ELR (cell line): ENCODE measurements around the gene WDPCP.
"Not testable (repeated sequence)": the region's sequence is repeated elsewhere in the genome, so short reads cannot be mapped to it uniquely, and the experiment has no call there.

ENCODE experiments used
- DNase-seq: peaks from one replicate; pipeline ENCODE4 v3.0.0-alpha.2; 2015; ENCODE audit warnings: low read depth

WDPCP gene

DNA sequence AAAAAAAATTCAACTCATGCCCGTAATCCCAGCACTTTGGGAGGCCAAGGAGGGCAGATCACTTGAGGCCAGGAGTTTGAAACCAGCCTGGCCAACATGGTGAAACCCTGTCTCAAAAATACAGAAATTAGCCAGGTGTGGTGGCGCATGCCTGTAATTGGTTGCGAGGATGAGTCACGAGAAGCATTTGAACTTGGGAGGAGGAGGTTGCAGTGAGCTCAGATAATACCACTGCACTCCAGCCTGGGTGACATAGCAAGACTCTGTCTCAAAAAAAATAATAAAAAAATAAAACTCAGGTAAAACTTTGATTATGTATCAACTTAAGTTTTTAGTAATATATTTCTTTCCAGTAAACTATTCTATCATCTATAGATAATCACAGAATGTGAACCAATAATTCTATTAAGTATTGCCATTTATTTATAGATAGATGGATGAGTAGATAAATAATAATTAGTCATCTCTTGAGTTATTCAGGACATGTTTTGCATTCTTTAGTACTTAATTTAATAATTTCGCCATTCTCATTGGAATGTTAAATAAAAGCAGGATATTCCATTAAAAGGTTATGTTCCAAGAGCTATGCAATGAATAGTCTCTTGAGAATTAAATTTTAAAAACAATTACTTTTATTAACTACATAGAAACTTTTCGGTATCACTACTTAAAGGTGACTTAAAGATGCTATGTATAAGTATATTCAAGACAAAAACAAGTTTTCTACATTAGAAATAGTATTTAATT lies 48.7 kb downstream of the WDPCP start:
- no peak for DNase-seq

DNA sequence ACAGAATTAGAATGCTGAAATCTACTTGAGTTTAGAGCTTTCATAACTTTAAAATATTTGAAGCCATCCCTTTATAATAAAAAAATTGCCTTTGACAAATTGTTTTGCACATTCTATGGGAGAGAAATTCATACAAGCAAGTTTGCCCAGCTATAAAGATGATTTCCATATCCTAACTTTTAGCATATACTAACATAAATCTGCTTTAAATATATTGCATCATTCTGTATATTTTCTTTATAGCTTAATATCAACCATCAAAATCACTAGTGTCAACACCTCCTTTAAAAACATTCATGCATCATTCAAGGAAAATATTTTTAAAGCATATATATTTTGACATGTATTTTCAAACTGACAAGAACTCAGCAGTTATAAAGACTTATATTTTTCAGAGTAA lies 49.9 kb downstream of the WDPCP start:
- DNase-seq = no peak

DNA sequence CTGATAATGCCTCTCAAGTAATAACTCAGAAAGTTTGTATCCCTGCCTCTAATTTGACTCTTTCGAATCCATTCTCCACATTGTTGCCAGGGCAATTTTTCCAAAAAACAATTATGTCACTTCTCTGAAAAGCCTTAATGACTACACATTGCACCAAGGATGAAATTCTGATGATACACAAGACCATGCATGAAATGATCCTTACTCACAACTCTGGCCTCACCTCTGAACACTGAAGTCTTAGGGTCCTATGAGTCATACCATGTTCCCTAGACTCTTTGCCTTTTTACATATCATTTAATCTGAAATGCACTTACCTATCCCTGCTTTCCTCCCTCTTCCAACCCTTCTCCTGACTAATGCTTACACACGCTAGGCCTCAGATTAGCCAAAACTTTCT lies 51.0 kb downstream of the WDPCP start:
- DNase-seq = peak; percentile 77

DNA sequence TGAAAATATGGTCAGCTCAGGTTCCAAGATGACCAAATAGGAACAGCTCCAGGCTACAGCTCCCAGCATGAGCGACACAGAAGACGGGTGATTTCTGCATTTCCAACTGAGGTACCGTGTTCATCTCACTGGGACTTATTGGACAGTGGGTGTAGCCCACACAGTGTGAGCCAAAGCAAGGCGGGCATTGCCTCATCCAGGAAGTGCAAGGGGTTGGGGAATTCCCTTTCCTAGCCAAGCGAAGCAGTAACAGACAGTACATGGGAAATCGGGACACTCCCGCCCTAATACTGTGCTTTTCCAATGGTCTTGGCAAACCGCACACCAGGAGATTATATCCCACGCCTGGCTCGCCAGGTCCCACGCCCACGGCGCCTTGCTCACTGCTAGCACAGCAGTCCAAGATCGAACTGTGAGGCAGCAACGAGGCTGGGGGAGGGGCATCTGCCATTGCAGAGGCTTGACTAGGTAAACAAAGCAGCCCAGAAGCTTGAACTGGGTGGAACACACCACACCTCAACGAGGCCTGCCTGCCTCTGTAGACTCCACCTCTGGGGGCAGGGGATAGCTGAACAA lies 57.5 kb downstream of the WDPCP start:
- DNase-seq = no peak

DNA sequence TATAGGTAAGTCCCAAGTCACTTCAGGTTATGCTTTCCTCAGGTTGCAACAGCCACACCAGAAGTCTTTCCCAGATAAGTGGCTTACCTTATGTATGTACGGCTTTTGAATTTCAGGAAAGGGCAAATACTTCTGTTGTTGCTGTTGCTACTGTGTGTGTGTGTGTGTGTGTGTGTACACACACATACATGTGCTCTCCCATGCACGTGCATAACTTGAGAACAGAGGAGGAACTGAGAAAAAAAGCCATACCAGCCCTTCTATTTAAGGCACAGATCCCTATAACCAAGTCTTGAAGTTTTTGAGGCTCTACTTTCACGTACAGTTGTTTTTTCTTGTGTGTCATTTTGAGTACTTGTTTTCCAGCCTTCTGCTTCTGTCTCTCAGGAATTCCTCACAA lies 62.4 kb downstream of the WDPCP start:
- DNase-seq = no peak

DNA sequence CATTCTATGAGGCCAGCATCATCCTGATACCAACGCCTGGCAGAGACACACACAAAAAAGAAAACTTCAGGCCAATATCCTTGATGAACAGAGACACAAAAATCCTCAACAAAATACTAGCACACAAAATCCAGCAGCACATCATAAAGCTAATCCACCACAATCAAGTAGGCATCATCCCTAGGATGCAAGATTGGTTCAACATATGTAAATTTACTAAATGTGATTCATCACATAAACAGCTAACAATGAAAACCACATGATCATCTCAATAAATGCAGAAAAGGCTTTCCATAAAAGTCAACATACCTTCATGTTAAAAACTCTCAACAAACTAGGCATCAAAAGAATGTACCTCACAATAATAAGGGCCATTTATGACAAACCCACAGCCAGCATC lies 65.3 kb downstream of the WDPCP start:
- DNase-seq = peak; percentile 47

DNA sequence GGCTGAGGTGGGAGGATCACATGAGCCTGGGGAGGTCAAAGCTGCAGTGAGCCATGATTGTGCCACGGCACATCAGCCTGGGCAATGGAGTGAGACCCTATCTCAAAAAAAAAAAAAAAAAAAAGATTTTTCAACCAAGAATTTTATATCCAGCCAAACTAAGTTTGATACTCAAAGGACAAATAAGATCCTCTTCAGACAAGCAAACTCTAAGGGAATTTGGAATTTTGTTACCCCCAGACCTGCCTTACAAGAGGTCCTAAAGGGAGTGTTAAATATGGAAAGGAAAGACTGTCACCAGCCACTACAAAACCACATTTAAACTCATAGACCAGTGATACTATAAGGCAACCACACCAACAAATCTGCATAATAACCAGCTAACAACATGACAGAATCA lies 67.5 kb downstream of the WDPCP start:
- DNase-seq = no peak

DNA sequence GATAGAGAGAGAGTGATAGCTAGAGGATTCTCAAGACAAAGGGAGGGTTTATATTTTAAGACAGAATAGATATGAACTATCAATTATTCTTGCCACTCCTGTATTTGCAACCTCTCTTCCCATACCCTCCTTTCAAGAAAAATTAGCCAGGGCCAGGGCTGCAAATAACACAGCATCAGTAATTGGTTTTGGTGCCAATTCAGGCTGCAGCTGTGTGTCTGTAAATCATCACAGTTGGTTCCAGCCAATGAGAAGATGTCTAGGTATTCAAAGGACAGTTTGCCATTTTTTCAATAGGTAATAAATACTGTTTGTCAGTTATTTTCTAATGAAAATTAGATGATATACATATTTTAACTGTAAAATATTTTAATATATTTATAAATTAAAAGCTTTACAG lies 73.5 kb downstream of the WDPCP start:
- DNase-seq = no peak

DNA sequence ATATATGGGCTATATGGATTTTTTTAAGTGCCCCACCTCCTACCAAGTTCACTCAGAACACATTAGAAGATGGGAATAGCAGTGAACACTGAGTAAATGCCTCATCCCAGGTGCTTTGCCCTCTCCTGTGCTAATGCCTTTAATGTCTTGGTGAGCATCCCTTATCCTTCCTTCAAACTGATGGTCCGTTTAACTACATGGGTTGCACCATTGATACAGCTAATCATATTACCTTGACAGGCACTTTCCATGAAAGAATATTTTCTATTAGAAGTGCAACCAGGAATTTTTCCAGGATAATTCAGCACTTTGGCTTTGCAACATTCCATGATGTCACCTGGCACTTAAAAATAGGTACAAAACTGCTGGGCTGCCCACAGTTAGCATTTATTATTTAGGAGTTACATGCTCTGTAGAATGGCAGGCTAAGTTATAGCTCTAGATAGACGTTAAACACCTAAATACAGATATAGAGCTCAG lies 74.0 kb downstream of the WDPCP start:
- no peak for DNase-seq

DNA sequence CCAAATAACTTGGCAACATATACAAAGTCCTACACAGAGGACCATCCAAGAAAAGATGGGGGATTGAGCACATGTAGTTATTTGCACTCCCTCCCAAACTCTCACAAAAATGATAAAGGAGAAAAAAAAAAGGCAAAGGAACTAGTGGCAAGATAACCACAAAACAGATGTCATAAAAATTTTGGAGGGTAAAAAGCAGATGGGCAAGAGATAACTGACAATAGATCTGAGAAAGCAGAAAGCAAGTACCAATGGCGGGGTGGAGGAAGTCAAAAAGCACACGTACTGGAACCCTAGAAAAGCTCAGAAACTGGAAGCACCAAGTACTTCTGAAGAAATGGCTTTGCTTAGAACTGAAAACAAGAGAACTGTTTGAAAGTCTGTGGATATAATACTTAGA lies 82.0 kb downstream of the WDPCP start:
- no peak for DNase-seq

DNA sequence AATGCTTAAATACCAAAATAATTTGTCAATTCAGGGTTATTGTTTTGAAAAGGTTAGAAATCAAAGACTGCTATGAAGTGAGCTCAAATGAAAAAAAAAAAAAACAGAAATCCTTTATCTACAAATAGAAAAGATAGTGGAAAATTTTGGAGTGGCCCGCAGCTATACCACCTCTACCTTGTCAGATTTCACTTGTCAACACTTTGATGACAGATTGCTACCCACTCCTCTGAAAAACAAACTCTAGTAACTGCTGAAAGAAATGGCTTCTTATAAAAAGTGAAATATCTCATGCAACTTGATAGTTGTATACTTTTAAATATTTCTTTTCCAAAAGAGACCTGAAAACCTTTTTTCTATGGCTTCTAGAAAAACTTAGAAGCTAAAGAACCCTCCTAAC lies 84.5 kb downstream of the WDPCP start:
- DNase-seq = no peak

DNA sequence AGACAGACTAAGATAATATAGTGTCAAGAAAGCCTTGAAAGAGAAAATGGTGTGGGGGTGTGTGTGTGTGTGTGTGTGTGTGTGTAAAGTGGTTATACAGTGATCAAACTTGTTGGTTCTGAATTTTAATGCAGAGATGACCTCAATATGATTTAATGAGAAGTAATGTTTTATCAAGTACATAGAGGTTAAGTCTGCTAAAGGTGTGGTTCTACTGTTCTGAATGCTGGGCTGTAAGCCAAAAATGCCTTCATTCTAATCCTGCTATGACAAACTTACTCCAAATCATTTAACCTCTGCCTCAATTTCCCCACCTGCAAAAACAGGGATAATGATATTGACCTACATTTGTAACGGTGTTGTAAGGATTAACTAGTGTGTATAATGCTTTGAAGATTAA lies 87.9 kb downstream of the WDPCP start:
- no peak for DNase-seq

DNA sequence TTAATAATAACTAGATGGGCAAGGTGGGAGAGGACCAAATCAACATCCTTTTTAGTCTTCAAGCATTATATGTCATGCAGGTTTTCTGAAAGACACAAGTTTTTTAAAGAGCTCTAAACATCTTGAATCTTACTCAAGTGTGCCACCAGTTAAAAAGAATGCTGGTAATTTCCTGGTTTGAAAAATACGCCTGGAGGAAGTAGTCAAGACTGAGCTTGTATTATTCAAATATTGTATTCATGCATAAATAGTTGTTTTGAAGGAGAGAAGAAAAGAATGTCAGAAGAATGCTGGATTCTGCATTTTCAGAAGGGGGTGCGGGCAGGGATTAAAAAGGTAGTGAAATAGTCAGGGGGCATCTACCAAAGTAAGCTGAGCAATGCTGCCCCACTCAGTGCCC lies 90.7 kb downstream of the WDPCP start:
- no peak for DNase-seq

DNA sequence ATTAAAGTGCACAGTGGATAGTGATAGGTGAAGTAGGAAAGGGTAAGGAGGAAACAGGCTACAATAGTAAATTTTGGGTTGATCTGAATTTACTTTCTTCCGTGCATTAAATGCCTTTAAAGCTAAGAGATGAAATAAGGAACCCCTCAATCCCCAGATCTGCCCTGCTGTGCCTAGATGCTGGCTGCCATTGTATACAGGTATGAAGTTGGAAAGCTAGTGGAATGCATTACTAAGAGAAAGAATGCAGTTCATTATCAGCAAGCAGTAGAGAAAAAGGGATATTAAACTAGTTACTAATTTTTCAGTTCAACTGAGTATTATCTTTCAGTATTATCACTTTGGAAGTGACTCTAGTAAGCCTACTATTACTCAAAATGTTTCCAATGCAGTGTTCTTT lies 93.3 kb downstream of the WDPCP start:
- no peak for DNase-seq

DNA sequence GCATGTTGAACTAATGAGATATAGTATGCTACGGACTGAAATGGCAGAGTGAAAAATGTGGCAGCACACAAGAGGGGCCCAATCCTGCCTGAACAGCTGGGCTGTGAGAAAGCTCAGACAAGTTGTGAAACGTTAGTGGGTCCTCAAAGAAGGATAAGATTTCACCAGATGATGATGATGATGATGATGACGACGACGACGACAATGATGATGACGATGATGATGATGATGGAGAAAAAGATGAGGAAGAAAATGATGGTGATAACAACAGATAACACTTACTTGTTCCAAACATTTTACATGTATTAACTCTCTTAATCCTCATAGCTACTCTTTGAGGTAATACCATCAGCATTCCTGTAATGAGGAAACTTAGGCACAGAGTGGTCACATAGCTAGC lies 94.2 kb downstream of the WDPCP start:
- no peak for DNase-seq

DNA sequence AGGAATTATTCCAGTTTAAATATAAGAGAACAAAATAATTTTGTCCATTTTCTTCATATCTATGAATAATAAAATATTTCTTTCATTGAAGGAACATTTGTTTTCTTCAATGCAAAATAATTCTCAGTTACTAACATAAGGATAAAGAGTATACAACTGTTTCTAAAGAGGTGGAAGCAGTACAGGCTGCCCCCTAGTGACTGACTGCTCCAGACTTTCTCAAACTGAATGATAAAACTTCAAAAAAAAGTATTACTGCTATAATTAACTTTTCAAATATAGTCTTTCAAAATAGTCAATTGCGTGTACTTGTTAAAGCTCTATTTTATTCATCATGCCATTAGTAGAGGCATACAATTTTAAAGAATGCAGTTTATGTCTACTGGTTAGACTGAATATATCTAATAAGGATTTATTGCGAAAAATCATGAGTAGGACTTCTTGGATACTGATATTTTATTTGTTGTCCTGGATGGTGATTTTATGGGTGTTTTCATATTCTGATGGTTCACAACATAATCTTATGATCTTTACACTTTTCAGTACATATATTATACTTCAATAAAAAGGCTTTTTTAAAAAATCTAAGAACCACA lies 100.1 kb downstream of the WDPCP start:
- peak; percentile 43 for DNase-seq

DNA sequence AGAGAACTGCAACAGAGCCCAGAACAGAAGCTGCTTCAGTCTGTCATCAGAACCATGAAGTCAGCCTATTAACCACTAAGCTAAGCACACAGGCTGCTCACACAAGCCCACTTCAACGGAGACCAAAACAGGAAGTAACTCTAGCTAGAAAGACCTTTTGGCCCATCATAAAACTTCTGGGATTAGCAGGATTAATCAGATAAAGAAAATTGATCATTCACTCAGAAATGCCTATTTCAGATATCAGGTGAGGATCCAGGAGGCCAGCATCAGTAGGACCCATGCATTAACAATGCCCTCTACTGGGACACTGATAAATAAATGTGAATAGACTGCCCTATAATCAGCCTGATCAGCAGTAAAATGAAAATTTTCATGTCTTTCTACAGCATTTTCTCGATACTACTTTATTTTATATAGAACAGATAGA lies 101.4 kb downstream of the WDPCP start:
- DNase-seq = peak; percentile 18

DNA sequence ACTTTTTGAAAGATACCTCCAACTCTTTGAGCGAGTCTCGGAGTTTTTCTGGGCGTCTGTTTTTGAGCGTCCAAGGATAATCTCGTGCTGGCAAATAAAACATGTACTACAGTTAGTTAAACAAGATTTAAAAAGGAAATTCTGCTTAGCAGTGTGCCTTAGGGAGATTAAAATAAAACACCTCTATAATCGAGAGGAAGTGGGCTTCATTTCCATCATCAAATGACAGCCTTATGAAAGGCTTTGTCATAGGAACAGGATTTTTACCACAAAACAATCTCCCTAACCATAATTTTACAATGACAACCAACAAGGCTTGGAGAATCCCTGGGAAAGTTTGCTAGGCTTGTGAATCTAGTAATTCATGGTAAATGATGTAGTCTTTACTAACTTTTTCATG lies 103.4 kb downstream of the WDPCP start:
- no peak for DNase-seq

DNA sequence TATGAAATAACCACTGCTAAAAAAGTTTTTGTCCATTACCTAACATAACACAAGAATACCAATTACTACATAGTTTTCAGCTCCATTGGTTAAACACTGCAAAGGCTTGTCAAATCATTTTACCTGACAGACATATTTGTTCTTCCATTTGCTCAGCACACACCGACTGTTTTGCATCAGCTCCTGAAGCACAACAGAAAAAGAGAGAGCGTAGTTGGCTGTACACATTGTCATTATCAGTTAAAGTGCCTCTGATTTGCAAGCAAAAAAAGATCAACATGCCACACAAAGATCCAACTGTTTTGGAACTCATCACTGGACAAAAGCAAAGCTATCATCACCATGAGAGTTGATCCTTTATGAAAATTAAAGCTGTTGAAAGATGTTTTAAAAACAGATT lies 103.8 kb downstream of the WDPCP start:
- no peak for DNase-seq

DNA sequence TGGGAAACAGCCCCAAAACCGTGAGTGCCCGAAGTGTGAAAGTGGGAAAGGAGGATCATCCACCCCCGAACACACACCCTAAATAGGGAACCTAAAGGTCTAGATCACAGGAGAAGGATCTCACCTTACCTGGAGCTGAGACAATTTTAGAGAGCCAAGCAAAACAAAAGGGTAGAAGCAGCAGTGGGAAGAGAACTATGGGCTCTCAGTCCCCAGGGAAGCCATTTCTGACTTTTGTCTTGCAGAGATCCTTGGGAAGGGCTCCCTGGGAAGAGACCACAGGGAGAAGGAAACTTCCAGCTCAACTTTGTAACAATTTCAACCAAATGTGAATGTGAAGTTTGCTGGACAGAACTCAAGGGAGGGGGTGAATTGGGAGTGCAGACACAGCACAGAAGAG lies 110.6 kb downstream of the WDPCP start:
- no peak for DNase-seq

DNA sequence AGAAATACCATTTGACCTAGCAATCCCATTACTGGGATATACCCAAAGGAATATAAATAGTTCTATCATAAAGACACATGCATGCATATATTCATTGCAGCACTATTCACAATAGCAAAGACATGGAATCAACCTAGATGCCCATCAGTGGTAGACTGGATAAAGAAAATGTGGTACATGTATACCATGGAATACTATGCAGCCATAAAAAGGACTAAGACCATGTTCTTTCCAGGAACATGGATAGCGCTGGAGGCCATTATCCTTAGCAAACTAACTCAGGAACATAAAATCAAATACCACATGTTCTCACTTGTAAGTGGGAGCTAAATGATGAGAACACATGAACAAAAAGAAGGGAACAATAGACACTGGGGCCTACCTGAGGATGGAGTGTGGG lies 119.0 kb downstream of the WDPCP start:
- not testable (repeated sequence) for DNase-seq

DNA sequence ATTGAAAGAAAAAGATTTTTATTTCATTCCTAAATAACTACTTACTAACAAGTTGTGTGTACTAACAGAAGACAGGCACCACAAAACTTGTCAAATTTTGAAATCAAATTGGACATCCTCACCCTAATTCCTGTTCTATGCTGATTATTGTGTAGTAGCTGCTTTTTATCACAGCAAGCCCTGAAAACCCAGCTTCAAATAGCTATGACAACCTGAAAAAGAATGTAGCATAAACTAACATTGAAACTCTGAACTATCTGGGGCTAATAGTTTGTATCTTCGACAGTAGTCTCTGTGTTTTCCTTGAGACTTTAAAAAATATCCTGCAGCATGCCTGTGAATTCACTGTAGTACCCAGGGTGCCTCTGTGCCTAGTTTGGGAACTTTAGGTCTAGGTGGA lies 122.6 kb downstream of the WDPCP start:
- DNase-seq = no peak

DNA sequence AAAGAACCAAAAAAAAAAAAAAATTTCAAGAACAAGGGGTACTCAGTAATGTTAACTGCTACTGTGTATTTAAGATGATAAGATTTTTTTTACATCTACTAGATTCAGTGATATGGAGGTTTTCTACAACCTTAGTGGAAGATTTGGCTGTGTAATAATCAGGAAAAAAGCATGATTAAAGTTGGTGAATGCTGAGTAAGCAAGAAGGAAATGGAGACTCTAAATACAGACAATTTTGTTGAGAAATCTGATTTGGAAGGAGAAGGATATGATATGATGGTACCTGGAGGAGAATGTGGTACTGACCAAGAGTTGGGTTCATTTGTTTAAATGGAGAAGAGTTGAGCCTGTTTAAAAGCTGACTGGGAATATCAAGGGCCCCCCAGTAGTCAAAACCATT lies 125.1 kb downstream of the WDPCP start:
- no peak for DNase-seq

DNA sequence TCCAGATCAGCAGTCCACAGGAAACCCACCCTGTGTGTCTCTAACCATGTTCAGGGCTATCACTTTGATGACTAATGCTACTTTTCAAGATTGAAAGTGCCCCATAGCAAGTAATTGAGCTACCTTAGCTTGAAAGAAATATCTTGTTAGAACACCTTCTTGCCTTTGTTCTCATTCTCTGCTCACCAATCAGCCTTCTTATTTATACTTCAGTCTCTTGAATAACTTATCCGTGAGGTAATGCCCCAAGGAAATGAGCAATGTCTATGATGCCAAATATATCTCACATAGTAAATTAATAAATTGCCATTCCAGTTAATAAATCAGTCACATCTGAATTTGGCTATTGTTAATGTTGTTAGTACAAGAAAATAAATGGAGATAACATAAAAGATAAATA lies 141.6 kb downstream of the WDPCP start:
- DNase-seq = no peak
